GM23338 (cell line): Measurements from ENCODE around the gene TJP1. TPM values are rescaled to one million over a fixed set of nuclear protein-coding genes. Genes with fewer than 3 reads are reported as not detected.

Source experiments
- ATAC-seq: fragments of 200-7000 bp; cut with Tn5 transposase; 3 replicates; pipeline ENCODE4 v1.9.1; 2020
- DNase-seq: peaks from one replicate; pipeline ENCODE4 v3.0.0-alpha.2; 2015; ENCODE audit warnings: low spot score
- H2AFZ ChIP-seq: fragments of 200-600 bp; sonication (generic); 2 replicates; pipeline ENCODE4 v1.8.0; 2016; ENCODE audit warnings: antibody characterized with exemption, mild to moderate bottlenecking, moderate library complexity
- H3F3A ChIP-seq: fragments of 200-600 bp; sonication (generic); replicated peaks from 2 replicates; pipeline ENCODE4 v1.8.0; 2017; ENCODE audit warnings: antibody characterized with exemption, mixed run types, low read depth
- H3K27ac ChIP-seq: fragments of 200-600 bp; sonication (generic); 2 replicates; pipeline ENCODE4 v1.6.1; 2016; ENCODE audit warnings: low read depth
- H3K27me3 ChIP-seq: fragments of 200-600 bp; sonication (generic); 2 replicates; pipeline ENCODE4 v1.8.0; 2016; ENCODE audit warnings: mild to moderate bottlenecking, mixed run types, moderate library complexity; ENCODE audit not compliant: insufficient read depth
- H3K36me3 ChIP-seq: fragments of 200-600 bp; sonication (generic); 2 replicates; pipeline ENCODE4 v1.8.0; 2016; ENCODE audit warnings: mild to moderate bottlenecking; ENCODE audit not compliant: insufficient read depth
- H3K4me1 ChIP-seq: fragments of 200-600 bp; sonication (generic); 2 replicates; pipeline ENCODE4 v1.8.0; 2016; ENCODE audit warnings: mild to moderate bottlenecking, moderate library complexity; ENCODE audit not compliant: insufficient read depth
- H3K4me2 ChIP-seq: fragments of 200-600 bp; sonication (generic); 2 replicates; pipeline ENCODE4 v1.7.1; 2017; ENCODE audit warnings: mixed run types
- H3K4me3 ChIP-seq: fragments of 200-600 bp; sonication (generic); 2 replicates; pipeline ENCODE4 v1.6.1; 2016; ENCODE audit warnings: mixed run types
- H3K79me2 ChIP-seq: fragments of 200-600 bp; sonication (generic); replicated peaks from 2 replicates; pipeline ENCODE4 v1.8.0; 2017; ENCODE audit warnings: mild to moderate bottlenecking; ENCODE audit not compliant: insufficient read depth
- H3K9me2 ChIP-seq: fragments of 200-600 bp; sonication (generic); 2 replicates; pipeline ENCODE4 v1.8.0; 2017; ENCODE audit not compliant: insufficient read depth
- H4K20me1 ChIP-seq: fragments of 200-600 bp; sonication (generic); replicated peaks from 2 replicates; pipeline ENCODE4 v1.8.0; 2017; ENCODE audit warnings: mild to moderate bottlenecking; ENCODE audit not compliant: insufficient read depth
- H3K27ac Mint-ChIP-seq: 2 replicates; pipeline ENCODE4 v1.8.0; 2020; ENCODE audit warnings: inconsistent platforms, mild to moderate bottlenecking, moderate library complexity, mixed read lengths
- H3K27me3 Mint-ChIP-seq: 3 replicates; pipeline ENCODE4 v1.8.0; 2022; ENCODE audit warnings: low read depth, mild to moderate bottlenecking, moderate library complexity, mixed read lengths, inconsistent platforms; ENCODE audit not compliant: insufficient read depth, poor library complexity
- H3K36me3 Mint-ChIP-seq: 3 replicates; pipeline ENCODE4 v1.8.0; 2021; ENCODE audit warnings: low read depth, mild to moderate bottlenecking, inconsistent platforms, moderate library complexity, mixed read lengths
- H3K4me1 Mint-ChIP-seq: 3 replicates; pipeline ENCODE4 v1.8.0; 2020; ENCODE audit warnings: mild to moderate bottlenecking, inconsistent platforms, mixed read lengths
- H3K4me3 Mint-ChIP-seq: 3 replicates; pipeline ENCODE4 v1.8.0; 2021; ENCODE audit warnings: moderate library complexity, mild to moderate bottlenecking, inconsistent platforms, mixed read lengths
- H3K9me3 Mint-ChIP-seq: 3 replicates; pipeline ENCODE4 v1.8.0; 2020; ENCODE audit warnings: moderate library complexity, mild to moderate bottlenecking, inconsistent platforms, mixed read lengths
- EZH2 ChIP-seq: fragments of 200-600 bp; sonication (generic); IDR thresholded peaks from one replicate; pipeline ENCODE4 v1.8.0; 2017; ENCODE audit warnings: antibody characterized with exemption, mild to moderate bottlenecking, low read depth; ENCODE audit not compliant: unreplicated experiment
- EZH2phosphoT487 ChIP-seq: fragments of 200-600 bp; sonication (generic); IDR thresholded peaks from one replicate; pipeline ENCODE4 v1.8.1; 2018; ENCODE audit warnings: antibody characterized with exemption; ENCODE audit not compliant: unreplicated experiment
- JUNB ChIP-seq: IDR thresholded peaks from one replicate; pipeline ENCODE4 v1.6.1; 2016; ENCODE audit warnings: antibody characterized with exemption; ENCODE audit not compliant: unreplicated experiment
- POLR2AphosphoS5 ChIP-seq: IDR thresholded peaks from 2 replicates; pipeline ENCODE4 v1.6.1; 2016; ENCODE audit warnings: antibody characterized with exemption, low read depth
- REST ChIP-seq: IDR thresholded peaks from one replicate; pipeline ENCODE4 v1.6.1; 2018; ENCODE audit warnings: antibody characterized with exemption; ENCODE audit not compliant: unreplicated experiment
- STAT1 ChIP-seq: IDR thresholded peaks from one replicate; pipeline ENCODE4 v1.6.1; 2016; ENCODE audit warnings: antibody characterized with exemption; ENCODE audit not compliant: unreplicated experiment
- ZNF114 ChIP-seq: fragments of 250-450 bp; sonication (Bioruptor Pico); IDR thresholded peaks from 2 replicates; pipeline ENCODE4 v1.5.0; 2020; ENCODE audit warnings: mild to moderate bottlenecking, moderate library complexity
- ZNF331 ChIP-seq: fragments of 250-450 bp; sonication (Bioruptor Pico); IDR thresholded peaks from 2 replicates; pipeline ENCODE4 v1.5.0; 2020; ENCODE audit warnings: low read depth, mild to moderate bottlenecking, moderate library complexity
- ZNF462 ChIP-seq: fragments of 250-450 bp; sonication (Bioruptor Pico); IDR thresholded peaks from 2 replicates; pipeline ENCODE4 v1.5.0; 2020; ENCODE audit warnings: mild to moderate bottlenecking, moderate library complexity
- polyA plus RNA-seq: library from polyadenylated mRNA; unstranded; fragments of >200 nt; fragmentation: Nextera tagmentation; extraction: Ambion mirVana; gene quantifications from 2 replicates; pipeline ENCODE4 v1.2.1, GENCODE V29; 2016
- total RNA-seq: library from RNA; depleted of rRNA; stranded (reverse); fragments of >200 nt; shearing (Covaris generic); gene quantifications from 2 replicates; pipeline ENCODE4 v1.2.3, GENCODE V29; 2014
- TF ChIP-seq, protein P1 (sequence below), 2 experiments: fragments of 200-600 bp in 1 of 2; sonication (generic) in 1 of 2; conservative IDR thresholded peaks; 2 replicates each; pipeline versions ENCODE4 v1.5.1 to v1.6.1; 2016 to 2017; ENCODE audit warnings: antibody characterized with exemption in 2 of 2, low read depth in 2 of 2, mild to moderate bottlenecking in 2 of 2, moderate library complexity in 1 of 2
- TF ChIP-seq, protein P2 (sequence below): IDR thresholded peaks from 2 replicates; pipeline ENCODE4 v1.6.1; 2016; ENCODE audit warnings: antibody characterized with exemption

The TJP1 gene
- total and polyA plus RNA-seq, 2 experiments from 2014 or later, result 76.2 to 116 TPM

DNA sequence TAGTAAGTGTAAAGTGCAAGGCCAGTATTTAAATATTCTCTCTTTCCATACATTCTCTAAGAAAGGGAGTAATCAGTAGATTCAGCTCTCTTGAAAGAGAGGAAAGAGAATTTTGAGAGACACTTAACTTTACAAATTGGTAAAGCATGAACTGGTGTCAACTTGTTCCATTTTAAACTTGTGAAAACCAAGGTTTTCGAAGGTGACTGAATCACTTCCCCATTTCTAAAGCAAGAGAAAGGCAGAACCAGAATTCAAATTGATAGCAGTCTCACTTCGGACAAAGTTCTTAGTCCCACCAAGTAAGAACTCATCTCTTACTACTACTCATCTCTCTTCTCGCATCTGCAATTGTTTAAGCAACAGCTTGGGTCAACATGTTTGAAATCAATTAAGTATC, 22.4 kb downstream of the TJP1 start (continued):
- TF ChIP-seq STAT1 (no peak), REST (no peak), EZH2phosphoT487 (no peak), EZH2 (no peak), POLR2AphosphoS5 (no peak)
- TF ChIP-seq, protein P1, sequence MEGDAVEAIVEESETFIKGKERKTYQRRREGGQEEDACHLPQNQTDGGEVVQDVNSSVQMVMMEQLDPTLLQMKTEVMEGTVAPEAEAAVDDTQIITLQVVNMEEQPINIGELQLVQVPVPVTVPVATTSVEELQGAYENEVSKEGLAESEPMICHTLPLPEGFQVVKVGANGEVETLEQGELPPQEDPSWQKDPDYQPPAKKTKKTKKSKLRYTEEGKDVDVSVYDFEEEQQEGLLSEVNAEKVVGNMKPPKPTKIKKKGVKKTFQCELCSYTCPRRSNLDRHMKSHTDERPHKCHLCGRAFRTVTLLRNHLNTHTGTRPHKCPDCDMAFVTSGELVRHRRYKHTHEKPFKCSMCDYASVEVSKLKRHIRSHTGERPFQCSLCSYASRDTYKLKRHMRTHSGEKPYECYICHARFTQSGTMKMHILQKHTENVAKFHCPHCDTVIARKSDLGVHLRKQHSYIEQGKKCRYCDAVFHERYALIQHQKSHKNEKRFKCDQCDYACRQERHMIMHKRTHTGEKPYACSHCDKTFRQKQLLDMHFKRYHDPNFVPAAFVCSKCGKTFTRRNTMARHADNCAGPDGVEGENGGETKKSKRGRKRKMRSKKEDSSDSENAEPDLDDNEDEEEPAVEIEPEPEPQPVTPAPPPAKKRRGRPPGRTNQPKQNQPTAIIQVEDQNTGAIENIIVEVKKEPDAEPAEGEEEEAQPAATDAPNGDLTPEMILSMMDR (conservative IDR thresholded peaks at IDR 0.05; ENCODE audit: low read depth in 2 of 2), result no peak

DNA sequence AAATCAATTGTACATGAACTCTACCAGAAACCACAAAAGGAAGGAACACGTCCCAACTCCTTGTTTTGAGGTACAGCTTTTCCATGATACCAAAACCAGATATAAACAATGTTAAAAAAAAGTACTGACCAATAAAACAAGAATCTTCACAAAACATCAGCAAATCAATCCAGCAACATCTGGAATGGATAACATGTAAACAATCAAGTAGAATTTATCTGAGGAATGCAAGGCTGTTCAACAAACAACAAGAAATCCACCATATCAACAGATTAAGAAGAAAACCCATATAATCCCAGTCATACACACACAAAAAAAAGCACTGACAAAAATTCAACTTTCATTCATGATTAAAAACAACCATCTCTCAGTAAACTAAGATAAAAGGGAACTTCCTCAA, 26.7 kb downstream of the TJP1 start:
- ATAC-seq (no peak), DNase-seq (no peak)
- Histone ChIP-seq H3F3A (no peaks in the 10 kb centered on the region), H3K4me1 (no peaks in the 10 kb centered on the region), H3K4me3 (no peak overlapping the region), H3K79me2 (peaks cover 83% of the 10 kb centered on the region), H3K27ac (no peak overlapping the region), H3K27me3 (no peaks in the 10 kb centered on the region), H3K4me2 (no peak overlapping the region), H3K36me3 (no peaks in the 10 kb centered on the region), H3K9me2 (no peaks in the 10 kb centered on the region), H4K20me1 (peaks cover 5% of the 10 kb centered on the region), H2AFZ (no peak overlapping the region)
- no peaks in the 10 kb centered on the region; the same call in 2 of the 3 replicates for H3K9me3 Mint-ChIP-seq
- no peak overlapping the region for H3K4me3 Mint-ChIP-seq
- peaks cover 3% of the 10 kb centered on the region for H3K4me1 Mint-ChIP-seq
- H3K27me3 Mint-ChIP-seq, result no peaks in the 10 kb centered on the region
- peaks cover 56% of the 10 kb centered on the region for H3K36me3 Mint-ChIP-seq
- no peak overlapping the region for H3K27ac Mint-ChIP-seq
- TF ChIP-seq EZH2phosphoT487, result no peak
- no peak for TF ChIP-seq ZNF462 (CRISPR knock-in tag)
- no peak for TF ChIP-seq JUNB
- no peak for TF ChIP-seq ZNF114 (CRISPR knock-in tag)
- TF ChIP-seq, protein P2, sequence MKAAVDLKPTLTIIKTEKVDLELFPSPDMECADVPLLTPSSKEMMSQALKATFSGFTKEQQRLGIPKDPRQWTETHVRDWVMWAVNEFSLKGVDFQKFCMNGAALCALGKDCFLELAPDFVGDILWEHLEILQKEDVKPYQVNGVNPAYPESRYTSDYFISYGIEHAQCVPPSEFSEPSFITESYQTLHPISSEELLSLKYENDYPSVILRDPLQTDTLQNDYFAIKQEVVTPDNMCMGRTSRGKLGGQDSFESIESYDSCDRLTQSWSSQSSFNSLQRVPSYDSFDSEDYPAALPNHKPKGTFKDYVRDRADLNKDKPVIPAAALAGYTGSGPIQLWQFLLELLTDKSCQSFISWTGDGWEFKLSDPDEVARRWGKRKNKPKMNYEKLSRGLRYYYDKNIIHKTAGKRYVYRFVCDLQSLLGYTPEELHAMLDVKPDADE, result no peak
- no peak for TF ChIP-seq ZNF331 (CRISPR knock-in tag)
